GM19239 (cell line): ENCODE results near the gene MSH6.

Source experiments
- DNase-seq: peaks from one replicate; pipeline ENCODE4 v3.0.0; 2011; ENCODE audit warnings: low spot score; ENCODE audit not compliant: insufficient read length
- FAIRE-seq: peaks from 2 replicates; lab custom pipeline; 2011; peaks lifted over from hg19 to GRCh38; lab: Jason Lieb, UNC

Gene MSH6

GRCh38 chr2:47782671-47783485, at the start of gene MSH6:
TSS of gene MSH6 (plus strand) at chr2:47783145. CDS start at chr2:47783234, 89 bp downstream.
- no peak for FAIRE-seq
- peak; percentile 94 for DNase-seq

- no peak for FAIRE-seq
- DNase-seq: no peak
Measured at GRCh38 chr2:47735136-47735869, 47.6 kb upstream of the MSH6 start.

GRCh38 chr2:47735912-47736311, 47.0 kb upstream of the MSH6 start:
- DNase-seq (no peak), FAIRE-seq (peak; percentile 47)

- DNase-seq (no peak), FAIRE-seq (peak; percentile 49)
Measured at GRCh38 chr2:47737191-47737975, 45.6 kb upstream of the MSH6 start.

GRCh38 chr2:47738331-47738730, 44.6 kb upstream of the MSH6 start:
- DNase-seq: no peak
- FAIRE-seq: no peak

GRCh38 chr2:47741101-47741500, 41.8 kb upstream of the MSH6 start:
- peak; percentile 48 for FAIRE-seq

GRCh38 chr2:47741637-47742036, 41.3 kb upstream of the MSH6 start:
- DNase-seq: no peak
- peak; percentile 47 for FAIRE-seq

More at GRCh38 chr2:47741101-47741500, 41.8 kb upstream of the MSH6 start:
- no peak for DNase-seq

- FAIRE-seq: no peak
- no peak for DNase-seq
Measured at GRCh38 chr2:47744074-47744473, 38.9 kb upstream of the MSH6 start.

GRCh38 chr2:47747878-47748277, 35.1 kb upstream of the MSH6 start:
- FAIRE-seq (no peak), DNase-seq (no peak)

GRCh38 chr2:47751856-47752414, 31.0 kb upstream of the MSH6 start:
- DNase-seq (no peak), FAIRE-seq (peak; percentile 59)

- FAIRE-seq (no peak), DNase-seq (no peak)
Measured at GRCh38 chr2:47767497-47767844, 15.5 kb upstream of the MSH6 start.

GRCh38 chr2:47767880-47768609, 14.9 kb upstream of the MSH6 start:
- DNase-seq (peak; percentile 46), FAIRE-seq (peak; percentile 83)

- no peak for FAIRE-seq
- DNase-seq: no peak
Measured at GRCh38 chr2:47769318-47769717, 13.6 kb upstream of the MSH6 start.

- DNase-seq: no peak
- FAIRE-seq: peak; percentile 47
Measured at GRCh38 chr2:47771211-47771610, 11.7 kb upstream of the MSH6 start.

- no peak for FAIRE-seq
- no peak for DNase-seq
Measured at GRCh38 chr2:47772343-47772742, 10.6 kb upstream of the MSH6 start.

GRCh38 chr2:47774567-47774966, 8.4 kb upstream of the MSH6 start:
- FAIRE-seq (no peak), DNase-seq (no peak)

- FAIRE-seq (no peak), DNase-seq (no peak)
Measured at GRCh38 chr2:47777277-47777937, 5.5 kb upstream of the MSH6 start.

- DNase-seq (no peak), FAIRE-seq (no peak)
Measured at GRCh38 chr2:47778698-47779425, 4.1 kb upstream of the MSH6 start.

GRCh38 chr2:47779426-47779790, 3.5 kb upstream of the MSH6 start:
- DNase-seq: no peak
- FAIRE-seq: no peak
